WERI-Rb-1 (cell line): ENCODE data around the gene ARHGEF6.

Experiments used
- DNase-seq: peaks from one replicate; pipeline ENCODE4 v3.0.0-alpha.2; 2020
- H3K27ac ChIP-seq: fragments of 250-450 bp; sonication (Bioruptor Pico); 2 replicates; pipeline ENCODE4 v1.5.1; 2020; ENCODE audit warnings: mild to moderate bottlenecking, moderate library complexity
- H3K27me3 ChIP-seq: fragments of 250-450 bp; sonication (Bioruptor Pico); 2 replicates; pipeline ENCODE4 v1.5.1; 2021; ENCODE audit warnings: mild to moderate bottlenecking, low read depth, moderate library complexity; ENCODE audit not compliant: insufficient read depth, severe bottlenecking
- H3K36me3 ChIP-seq: fragments of 250-450 bp; sonication (Bioruptor Pico); 2 replicates; pipeline ENCODE4 v1.5.1; 2020; ENCODE audit warnings: mild to moderate bottlenecking, moderate library complexity
- H3K4me3 ChIP-seq: 2 replicates; pipeline ENCODE4 v1.5.1; 2011; ENCODE audit warnings: low read depth, mild to moderate bottlenecking, control low read depth, low read length
- H3K9me3 ChIP-seq: fragments of 250-450 bp; sonication (Bioruptor Pico); 2 replicates; pipeline ENCODE4 v1.5.1; 2021; ENCODE audit warnings: mild to moderate bottlenecking, moderate library complexity; ENCODE audit not compliant: severe bottlenecking
- CTCF ChIP-seq: IDR thresholded peaks from 2 replicates; pipeline ENCODE4 v1.5.1; 2011; ENCODE audit warnings: low read depth, mild to moderate bottlenecking, control low read depth, inconsistent platforms, low read length

ARHGEF6 gene

DNA sequence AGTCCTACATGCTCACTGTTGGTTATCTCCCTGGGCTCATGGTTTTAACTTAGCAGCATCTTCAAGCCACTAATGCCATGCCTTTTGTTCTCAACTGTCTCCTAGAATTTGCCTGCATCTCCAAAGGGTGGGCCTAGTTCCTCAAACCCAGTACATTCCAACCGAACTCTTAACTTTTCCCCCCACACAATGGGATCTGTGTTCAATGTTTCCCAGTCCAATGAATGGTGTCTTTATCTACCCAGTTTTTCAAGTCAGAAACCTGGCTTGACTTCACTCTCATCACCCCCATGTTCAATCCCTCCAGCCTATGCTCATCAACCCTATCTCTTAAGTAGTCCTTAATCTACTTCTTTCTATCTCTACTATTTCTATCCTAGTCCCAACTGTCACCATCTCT lies 119.8 kb downstream of the ARHGEF6 start:
- Histone ChIP-seq H3K4me3 (no peak overlapping the region), H3K9me3 (peaks cover 3% of the 10 kb centered on the region), H3K27me3 (no peaks in the 10 kb centered on the region), H3K36me3 (no peaks in the 10 kb centered on the region), H3K27ac (no peak overlapping the region)
- no peak for TF ChIP-seq CTCF
- no peak for DNase-seq

DNA sequence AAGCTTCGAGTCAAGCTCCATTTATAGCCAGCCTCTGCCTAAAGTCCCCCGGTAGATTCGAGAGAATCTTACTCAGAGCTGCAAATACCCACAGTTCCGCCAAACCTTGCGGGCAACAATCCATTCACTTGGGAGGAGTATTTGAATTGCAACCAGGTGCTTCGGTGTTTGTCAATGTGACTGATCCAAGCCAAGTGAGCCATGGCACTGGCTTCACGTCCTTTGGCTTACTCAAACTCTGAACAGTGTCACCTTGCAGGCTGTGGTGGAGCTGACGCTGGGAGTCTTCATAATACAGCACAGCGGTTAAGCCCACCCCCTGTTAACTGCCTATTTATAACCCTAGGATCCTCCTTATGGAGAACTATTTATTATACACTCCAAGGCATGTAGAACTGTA lies 121.6 kb downstream of the ARHGEF6 start:
- Histone ChIP-seq H3K27me3 (peaks cover 4% of the 10 kb centered on the region), H3K27ac (no peak overlapping the region), H3K36me3 (no peaks in the 10 kb centered on the region), H3K4me3 (no peak overlapping the region), H3K9me3 (peaks cover under 1% of the 10 kb centered on the region)
- DNase-seq = no peak
- TF ChIP-seq CTCF = no peak

GRCh38 chrX:136658151-136658550 lies 122.6 kb downstream of the ARHGEF6 start:
- Histone ChIP-seq H3K4me3 (no peak overlapping the region), H3K27ac (no peak overlapping the region), H3K9me3 (no peaks in the 10 kb centered on the region), H3K27me3 (peaks cover 7% of the 10 kb centered on the region), H3K36me3 (no peaks in the 10 kb centered on the region)
- no peak for TF ChIP-seq CTCF
- DNase-seq = no peak

- no peaks in the 10 kb centered on the region for H3K9me3 ChIP-seq
- no peaks in the 10 kb centered on the region for H3K36me3 ChIP-seq
- peaks cover 7% of the 10 kb centered on the region for H3K27me3 ChIP-seq
- DNase-seq = no peak
- TF ChIP-seq CTCF = no peak
- no peak overlapping the region for H3K4me3 ChIP-seq
- H3K27ac ChIP-seq = no peak overlapping the region
Measured at GRCh38 chrX:136656361-136656964, 124.3 kb downstream of the ARHGEF6 start.

DNA sequence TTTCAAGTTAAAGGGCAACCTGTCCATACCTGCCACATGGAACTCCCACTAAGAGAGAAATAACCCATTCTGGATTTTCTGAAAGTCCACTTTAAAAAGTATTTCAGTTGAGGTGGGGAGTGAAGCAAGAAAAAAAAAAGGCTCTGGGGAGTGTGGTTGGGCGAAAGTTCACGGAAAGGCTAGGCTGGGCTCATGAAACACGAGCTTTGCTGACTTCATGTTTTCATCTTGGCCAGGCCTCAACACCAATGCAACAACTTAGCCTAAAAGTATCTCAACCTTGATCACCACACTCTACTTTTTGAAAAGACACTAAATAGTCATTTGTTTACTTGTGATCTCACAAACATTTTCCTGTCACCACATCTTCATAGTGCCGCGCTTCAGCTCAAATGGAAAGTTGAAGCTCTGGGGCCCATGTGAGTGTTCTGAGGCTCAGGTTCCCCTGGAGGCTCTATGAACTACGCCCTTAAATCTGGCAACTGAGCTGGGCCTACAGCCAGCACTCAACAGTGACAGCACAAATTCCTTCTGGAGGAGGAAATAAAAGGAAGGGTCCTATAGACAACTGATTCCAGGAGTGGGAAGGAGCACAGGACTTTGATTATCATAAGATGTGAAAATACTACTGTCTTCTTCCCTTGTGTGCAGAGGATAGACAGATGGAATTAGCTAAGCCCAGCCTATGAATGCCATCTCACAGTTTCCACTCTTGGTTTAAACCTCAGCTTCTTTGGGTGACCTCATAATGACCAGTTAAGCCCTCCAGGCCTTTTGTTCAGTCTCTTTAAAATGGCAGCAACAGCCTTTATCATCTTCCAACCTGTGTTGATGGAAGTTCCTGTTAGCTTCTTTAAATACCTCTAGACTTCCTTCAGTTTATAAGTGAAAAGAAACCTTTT lies 127.7 kb downstream of the ARHGEF6 start:
- H3K27ac ChIP-seq = peak overlapping the region; percentile 47
- no peaks in the 10 kb centered on the region for H3K36me3 ChIP-seq
- no peak for TF ChIP-seq CTCF
- no peaks in the 10 kb centered on the region for H3K9me3 ChIP-seq
- DNase-seq = peak; percentile 9
- H3K4me3 ChIP-seq = no peak overlapping the region
- peaks cover 7% of the 10 kb centered on the region for H3K27me3 ChIP-seq
